HUES6 (cell line): Measurements from ENCODE around the gene LBH.

Source experiments
- H3K27ac ChIP-seq: 2 replicates; pipeline ENCODE4 v1.7.0; 2013; ENCODE audit warnings: low read depth, mild to moderate bottlenecking, low read length, inconsistent platforms
- H3K27me3 ChIP-seq: 2 replicates; pipeline ENCODE4 v1.6.1; 2013; ENCODE audit warnings: low read length; ENCODE audit not compliant: control insufficient read depth, insufficient read depth
- H3K36me3 ChIP-seq: 2 replicates; pipeline ENCODE4 v1.6.1; 2013; ENCODE audit warnings: low read length; ENCODE audit not compliant: control insufficient read depth, insufficient read depth
- H3K4me1 ChIP-seq: 2 replicates; pipeline ENCODE4 v1.6.1; 2013; ENCODE audit warnings: low read length; ENCODE audit not compliant: control insufficient read depth, insufficient read depth
- H3K4me3 ChIP-seq: 2 replicates; pipeline ENCODE4 v1.5.1; 2013; ENCODE audit warnings: low read depth, low read length
- H3K9ac ChIP-seq: one replicate; pipeline ENCODE4 v1.6.1; 2013; ENCODE audit warnings: mild to moderate bottlenecking, low read length
- H3K9me3 ChIP-seq: 2 replicates; pipeline ENCODE4 v1.6.1; 2013; ENCODE audit warnings: low read depth, low read length; ENCODE audit not compliant: control insufficient read depth, insufficient read depth

The LBH gene

GRCh38 chr2:30231212-30231995, at the start of gene LBH:
TSS of gene LBH (plus strand) at chr2:30231534. CDS start at chr2:30231739, 205 bp downstream.
- Histone ChIP-seq H3K36me3 (peaks cover 4% of the 10 kb centered on the region), H3K9ac (peak within 1 kb of the TSS; percentile 82), H3K9me3 (no peaks in the 10 kb centered on the region), H3K27ac (peak within 1 kb of the TSS; percentile 80; the same call in 1 of the 2 replicates), H3K27me3 (peaks cover 39% of the 10 kb centered on the region), H3K4me1 (peaks cover 30% of the 10 kb centered on the region), H3K4me3 (peak within 1 kb of the TSS; percentile 90)

GRCh38 chr2:30184035-30184434, 47.3 kb upstream of the LBH start:
- Histone ChIP-seq H3K4me3 (no peak overlapping the region), H3K4me1 (no peaks in the 10 kb centered on the region), H3K27me3 (no peaks in the 10 kb centered on the region), H3K9me3 (no peaks in the 10 kb centered on the region), H3K27ac (no peak overlapping the region), H3K9ac (no peak overlapping the region), H3K36me3 (no peaks in the 10 kb centered on the region)

- no peaks in the 10 kb centered on the region for H3K27me3 ChIP-seq
- H3K9me3 ChIP-seq: no peaks in the 10 kb centered on the region; the same call in 1 of the 2 replicates
- no peak overlapping the region for H3K27ac ChIP-seq
- H3K9ac ChIP-seq: no peak overlapping the region
- H3K36me3 ChIP-seq: no peaks in the 10 kb centered on the region
- no peak overlapping the region for H3K4me3 ChIP-seq
- no peaks in the 10 kb centered on the region for H3K4me1 ChIP-seq
Measured at GRCh38 chr2:30185178-30185577, 46.2 kb upstream of the LBH start.

- Histone ChIP-seq H3K9me3 (no peaks in the 10 kb centered on the region; the same call in 1 of the 2 replicates), H3K36me3 (no peaks in the 10 kb centered on the region), H3K4me1 (peaks cover 10% of the 10 kb centered on the region), H3K9ac (no peak overlapping the region), H3K27ac (no peak overlapping the region), H3K27me3 (no peaks in the 10 kb centered on the region), H3K4me3 (no peak overlapping the region)
Measured at GRCh38 chr2:30188292-30188691, 43.0 kb upstream of the LBH start.

GRCh38 chr2:30190637-30191036, 40.7 kb upstream of the LBH start:
- Histone ChIP-seq H3K27ac (no peak overlapping the region), H3K4me1 (peaks cover 13% of the 10 kb centered on the region), H3K36me3 (no peaks in the 10 kb centered on the region), H3K4me3 (no peak overlapping the region), H3K9ac (no peak overlapping the region), H3K9me3 (no peaks in the 10 kb centered on the region; the same call in 1 of the 2 replicates), H3K27me3 (no peaks in the 10 kb centered on the region)

- no peaks in the 10 kb centered on the region for H3K36me3 ChIP-seq
- H3K4me3 ChIP-seq: no peak overlapping the region
- no peaks in the 10 kb centered on the region; the same call in 1 of the 2 replicates for H3K9me3 ChIP-seq
- no peak overlapping the region for H3K27ac ChIP-seq
- no peaks in the 10 kb centered on the region for H3K27me3 ChIP-seq
- H3K4me1 ChIP-seq: peaks cover 13% of the 10 kb centered on the region
- H3K9ac ChIP-seq: no peak overlapping the region
Measured at GRCh38 chr2:30191107-30191506, 40.2 kb upstream of the LBH start.

- H3K4me1 ChIP-seq: peaks cover 13% of the 10 kb centered on the region
- H3K9me3 ChIP-seq: no peaks in the 10 kb centered on the region; the same call in 1 of the 2 replicates
- H3K4me3 ChIP-seq: no peak overlapping the region
- H3K36me3 ChIP-seq: no peaks in the 10 kb centered on the region
- peak overlapping the region; percentile 22 for H3K9ac ChIP-seq
- no peak overlapping the region for H3K27ac ChIP-seq
- H3K27me3 ChIP-seq: no peaks in the 10 kb centered on the region
Measured at GRCh38 chr2:30191819-30192271, 39.5 kb upstream of the LBH start.

- Histone ChIP-seq H3K4me1 (peaks cover 13% of the 10 kb centered on the region), H3K27ac (no peak overlapping the region), H3K36me3 (no peaks in the 10 kb centered on the region), H3K27me3 (no peaks in the 10 kb centered on the region), H3K9ac (no peak overlapping the region), H3K9me3 (no peaks in the 10 kb centered on the region; the same call in 1 of the 2 replicates), H3K4me3 (no peak overlapping the region)
Measured at GRCh38 chr2:30192314-30192713, 39.0 kb upstream of the LBH start.

- Histone ChIP-seq H3K36me3 (no peaks in the 10 kb centered on the region), H3K27me3 (no peaks in the 10 kb centered on the region), H3K4me3 (no peak overlapping the region), H3K9ac (no peak overlapping the region), H3K9me3 (no peaks in the 10 kb centered on the region; the same call in 1 of the 2 replicates), H3K4me1 (peaks cover 13% of the 10 kb centered on the region), H3K27ac (no peak overlapping the region)
Measured at GRCh38 chr2:30193104-30193681, 38.1 kb upstream of the LBH start.

GRCh38 chr2:30194421-30194820, 36.9 kb upstream of the LBH start:
- Histone ChIP-seq H3K27ac (no peak overlapping the region), H3K27me3 (no peaks in the 10 kb centered on the region), H3K4me1 (peaks cover 13% of the 10 kb centered on the region), H3K9ac (no peak overlapping the region), H3K4me3 (no peak overlapping the region), H3K36me3 (no peaks in the 10 kb centered on the region), H3K9me3 (no peaks in the 10 kb centered on the region; the same call in 1 of the 2 replicates)

- no peak overlapping the region for H3K4me3 ChIP-seq
- no peak overlapping the region for H3K9ac ChIP-seq
- H3K27me3 ChIP-seq: no peaks in the 10 kb centered on the region
- H3K36me3 ChIP-seq: no peaks in the 10 kb centered on the region
- no peaks in the 10 kb centered on the region for H3K9me3 ChIP-seq
- peaks cover 13% of the 10 kb centered on the region for H3K4me1 ChIP-seq
- no peak overlapping the region for H3K27ac ChIP-seq
Measured at GRCh38 chr2:30195016-30195415, 36.3 kb upstream of the LBH start.
